GM10266 (cell line): Measurements from ENCODE around the gene DNAJC25.
A peak's percentile ranks its signal among the peaks of the same experiment; 100 is the strongest.

Experiments
- DNase-seq: peaks from one replicate; pipeline ENCODE4 v3.0.0; 2012; ENCODE audit errors: extremely low spot score
- TF ChIP-seq, protein P1 (sequence below): IDR thresholded peaks from 2 replicates; pipeline ENCODE4 v1.5.1; 2012; ENCODE audit warnings: mild to moderate bottlenecking, low read depth; ENCODE audit not compliant: control insufficient read depth, insufficient read depth; ENCODE audit errors: missing control alignments

DNAJC25 gene

DNA sequence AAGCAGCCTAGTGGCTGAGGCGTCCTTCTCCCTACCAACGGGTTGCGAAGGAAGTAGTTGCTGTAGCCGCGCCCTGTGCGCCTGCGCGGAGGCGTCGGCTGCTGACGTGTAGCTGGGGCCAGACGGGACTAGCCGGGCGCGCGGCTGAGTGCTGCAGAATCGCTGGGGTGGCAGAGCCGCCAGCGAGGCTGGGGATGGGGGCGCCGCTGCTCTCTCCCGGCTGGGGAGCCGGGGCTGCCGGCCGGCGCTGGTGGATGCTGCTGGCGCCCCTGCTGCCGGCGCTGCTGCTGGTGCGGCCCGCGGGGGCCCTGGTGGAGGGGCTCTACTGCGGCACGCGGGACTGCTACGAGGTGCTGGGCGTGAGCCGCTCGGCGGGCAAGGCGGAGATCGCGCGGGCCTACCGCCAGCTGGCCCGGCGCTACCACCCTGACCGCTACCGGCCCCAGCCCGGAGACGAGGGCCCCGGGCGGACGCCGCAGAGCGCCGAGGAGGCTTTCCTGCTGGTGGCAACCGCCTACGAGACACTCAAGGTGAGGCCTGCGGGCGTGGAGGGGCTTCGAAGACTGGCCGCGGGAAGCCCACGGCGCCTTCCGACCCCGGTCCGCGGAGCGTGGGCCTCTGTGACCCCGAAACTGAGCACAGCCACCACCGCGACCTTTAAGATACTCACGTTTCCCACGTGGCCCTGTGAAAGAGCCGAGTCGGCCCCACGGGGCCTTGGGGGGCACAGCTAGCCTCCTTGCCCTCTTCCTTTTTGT, at the start of gene DNAJC25:
TSS of gene DNAJC25 (plus strand) at position 121 of the 758 bp plus-strand sequence. CDS start at position 195, 74 bp downstream.
- peak; percentile 100 for DNase-seq
- TF ChIP-seq, protein P1, sequence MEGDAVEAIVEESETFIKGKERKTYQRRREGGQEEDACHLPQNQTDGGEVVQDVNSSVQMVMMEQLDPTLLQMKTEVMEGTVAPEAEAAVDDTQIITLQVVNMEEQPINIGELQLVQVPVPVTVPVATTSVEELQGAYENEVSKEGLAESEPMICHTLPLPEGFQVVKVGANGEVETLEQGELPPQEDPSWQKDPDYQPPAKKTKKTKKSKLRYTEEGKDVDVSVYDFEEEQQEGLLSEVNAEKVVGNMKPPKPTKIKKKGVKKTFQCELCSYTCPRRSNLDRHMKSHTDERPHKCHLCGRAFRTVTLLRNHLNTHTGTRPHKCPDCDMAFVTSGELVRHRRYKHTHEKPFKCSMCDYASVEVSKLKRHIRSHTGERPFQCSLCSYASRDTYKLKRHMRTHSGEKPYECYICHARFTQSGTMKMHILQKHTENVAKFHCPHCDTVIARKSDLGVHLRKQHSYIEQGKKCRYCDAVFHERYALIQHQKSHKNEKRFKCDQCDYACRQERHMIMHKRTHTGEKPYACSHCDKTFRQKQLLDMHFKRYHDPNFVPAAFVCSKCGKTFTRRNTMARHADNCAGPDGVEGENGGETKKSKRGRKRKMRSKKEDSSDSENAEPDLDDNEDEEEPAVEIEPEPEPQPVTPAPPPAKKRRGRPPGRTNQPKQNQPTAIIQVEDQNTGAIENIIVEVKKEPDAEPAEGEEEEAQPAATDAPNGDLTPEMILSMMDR: peak; percentile 15

DNA sequence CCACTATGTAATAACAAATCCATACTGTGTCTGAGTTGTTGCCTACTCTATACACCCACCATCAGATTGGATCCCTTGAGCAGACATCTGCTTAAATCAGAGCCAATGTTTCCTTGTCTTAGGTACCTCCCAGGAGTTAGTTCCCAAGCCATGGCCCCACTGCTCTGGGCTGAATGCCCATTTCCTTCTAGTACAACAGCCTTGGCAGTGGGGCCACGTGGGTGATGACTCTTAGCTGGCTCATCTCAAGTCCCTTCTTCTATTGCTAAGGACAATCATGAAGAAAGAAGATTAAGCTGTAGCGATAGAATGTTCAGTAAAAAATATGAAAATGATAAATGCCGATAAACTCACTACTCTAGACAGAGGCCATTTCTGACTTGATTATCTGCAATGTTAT, 48.2 kb upstream of the DNAJC25 start:
- TF ChIP-seq, protein P1: no peak
- DNase-seq: no peak

DNA sequence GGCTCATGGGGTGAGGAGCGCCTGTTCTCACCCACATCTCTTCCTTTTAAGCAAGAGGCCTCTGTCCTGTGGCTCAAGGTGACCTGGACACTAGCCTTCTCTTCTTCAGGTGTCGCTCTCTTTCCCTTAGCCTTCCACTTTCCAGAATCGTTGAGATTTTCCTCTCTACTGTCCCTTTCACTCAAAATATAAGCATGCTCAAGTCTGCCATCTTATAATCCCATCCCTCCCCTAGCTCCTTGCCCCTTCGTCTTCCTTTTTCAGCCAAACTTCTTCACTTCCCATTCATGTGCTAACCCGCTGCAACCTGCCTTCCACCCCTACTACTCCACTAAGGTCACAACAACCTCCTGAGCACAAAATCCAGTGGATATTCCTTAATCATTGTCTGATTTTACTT, 44.8 kb upstream of the DNAJC25 start:
- DNase-seq: no peak
- TF ChIP-seq, protein P1: no peak

DNA sequence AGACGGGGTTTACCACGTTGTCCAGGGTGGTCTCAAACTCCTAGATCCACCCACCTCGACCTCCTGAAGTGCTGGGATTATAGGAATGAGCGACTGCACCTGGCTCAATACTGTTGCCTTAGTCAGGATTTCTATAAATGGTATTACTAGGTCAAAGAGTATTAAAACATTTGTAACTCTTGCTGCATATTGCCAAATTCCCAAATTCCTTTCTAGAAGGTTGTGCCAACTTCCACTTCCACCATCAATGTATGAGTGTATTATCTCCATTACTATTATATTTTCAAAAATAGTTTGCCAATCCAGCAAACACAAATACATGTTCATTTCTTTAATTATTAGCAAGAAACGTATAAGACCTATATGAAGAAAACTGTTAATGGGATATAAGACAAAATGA, 42.3 kb upstream of the DNAJC25 start:
- DNase-seq: no peak
- TF ChIP-seq, protein P1: no peak

DNA sequence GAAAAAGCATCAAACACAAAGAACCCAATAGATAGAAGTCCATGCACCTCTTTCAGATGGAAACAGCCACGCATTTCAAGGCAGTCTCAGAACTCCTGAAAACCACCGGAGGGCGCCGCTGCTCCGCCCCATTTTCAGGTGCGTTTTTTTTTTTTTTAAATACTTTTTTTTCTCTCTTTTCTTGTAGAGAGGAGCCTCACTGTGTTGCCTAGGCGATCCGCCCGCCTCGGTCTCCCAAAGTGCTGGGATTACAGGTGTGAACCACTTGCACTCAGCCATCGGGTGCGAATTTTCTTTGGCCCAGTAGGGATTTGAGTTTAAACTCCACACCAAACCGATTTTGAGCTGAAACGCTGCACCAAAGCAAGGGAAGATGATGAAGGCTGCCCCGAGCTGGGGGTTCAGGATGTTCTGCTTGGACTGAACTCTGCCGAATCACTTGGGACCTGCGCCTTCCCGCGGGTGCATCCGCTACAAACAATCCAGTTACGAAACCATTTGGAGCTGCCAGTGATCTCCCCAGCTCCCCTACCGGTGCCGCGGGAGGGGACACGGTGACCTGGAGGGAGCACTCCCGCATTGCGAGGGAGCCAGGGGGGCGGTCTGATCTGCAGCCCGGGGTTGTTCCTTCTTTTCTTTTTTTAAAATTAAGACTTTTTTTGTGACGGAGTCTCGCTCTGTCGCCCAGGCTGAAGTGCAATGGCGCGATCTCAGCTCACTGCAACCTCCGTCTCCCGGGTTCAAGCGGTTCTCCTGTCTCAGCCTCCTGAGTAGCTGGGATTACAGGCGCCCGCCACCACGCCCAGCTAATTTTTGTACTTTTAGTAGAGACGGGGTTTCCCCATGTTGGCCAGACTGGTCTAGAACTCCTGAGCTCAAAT, 33.0 kb upstream of the DNAJC25 start:
- peak; percentile 77 for DNase-seq
- TF ChIP-seq, protein P1: peak; percentile 74

DNA sequence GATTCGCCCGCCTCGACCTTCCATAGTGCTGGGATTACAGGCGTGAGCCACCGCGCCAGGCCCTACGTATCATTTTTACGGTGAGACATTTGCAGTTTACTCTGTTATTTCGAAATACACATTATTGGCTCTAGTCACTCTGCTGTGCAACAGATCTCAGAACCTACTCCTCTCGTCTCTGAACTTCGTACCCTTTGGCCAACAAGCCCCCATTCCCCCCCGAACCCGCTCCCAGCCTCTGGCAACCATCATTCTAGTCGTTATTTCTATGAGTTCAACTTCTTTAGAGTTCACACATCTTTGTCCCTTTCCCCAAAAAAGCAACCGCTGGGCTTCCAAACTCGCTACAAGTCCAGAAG, 32.4 kb upstream of the DNAJC25 start:
- peak; percentile 43 for DNase-seq
- TF ChIP-seq, protein P1: no peak
